ENCODE data around the gene DIS3L2. TPM values are rescaled to one million over a fixed set of nuclear protein-coding genes. Genes with fewer than 3 reads are reported as not detected.
"Not testable (repeated sequence)": the region's sequence is repeated elsewhere in the genome, so short reads cannot be mapped to it uniquely, and the experiment has no call there.

DIS3L2 gene
- total RNA-seq, 4 donors from 2014 or later, result 12.8 to 27.3 (median 16.8) TPM

GRCh38 chr2:232325324-232326273 lies 364.1 kb downstream of the DIS3L2 start:
- H3K27me3 ChIP-seq, result no peaks in the 10 kb centered on the region
- no peak for TF ChIP-seq POLR2A (IDR thresholded peaks at IDR 0.05)
- TF ChIP-seq, protein P1, sequence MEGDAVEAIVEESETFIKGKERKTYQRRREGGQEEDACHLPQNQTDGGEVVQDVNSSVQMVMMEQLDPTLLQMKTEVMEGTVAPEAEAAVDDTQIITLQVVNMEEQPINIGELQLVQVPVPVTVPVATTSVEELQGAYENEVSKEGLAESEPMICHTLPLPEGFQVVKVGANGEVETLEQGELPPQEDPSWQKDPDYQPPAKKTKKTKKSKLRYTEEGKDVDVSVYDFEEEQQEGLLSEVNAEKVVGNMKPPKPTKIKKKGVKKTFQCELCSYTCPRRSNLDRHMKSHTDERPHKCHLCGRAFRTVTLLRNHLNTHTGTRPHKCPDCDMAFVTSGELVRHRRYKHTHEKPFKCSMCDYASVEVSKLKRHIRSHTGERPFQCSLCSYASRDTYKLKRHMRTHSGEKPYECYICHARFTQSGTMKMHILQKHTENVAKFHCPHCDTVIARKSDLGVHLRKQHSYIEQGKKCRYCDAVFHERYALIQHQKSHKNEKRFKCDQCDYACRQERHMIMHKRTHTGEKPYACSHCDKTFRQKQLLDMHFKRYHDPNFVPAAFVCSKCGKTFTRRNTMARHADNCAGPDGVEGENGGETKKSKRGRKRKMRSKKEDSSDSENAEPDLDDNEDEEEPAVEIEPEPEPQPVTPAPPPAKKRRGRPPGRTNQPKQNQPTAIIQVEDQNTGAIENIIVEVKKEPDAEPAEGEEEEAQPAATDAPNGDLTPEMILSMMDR (IDR thresholded peaks at IDR 0.05 in 4 of 5, conservative IDR thresholded peaks at IDR 0.05 in 1 of 5), result peak; percentile 34 to 87 (median 66)
- H3K36me3 ChIP-seq, result no peaks in the 10 kb centered on the region
- H3K4me3 ChIP-seq, result no peak overlapping the region
- DNase-seq (peak in 1 of 2 donors; percentile 34), ATAC-seq (peak; percentile 63 to 72)
- in situ Hi-C loops (cut with MboI; ENCODE audit: low sequenced_read_pairs in 4 of 4), result loop anchor here in 2 of 4 donors (10.0 kb wide), 2 partner anchors 401 to 421 kb away; partner anchors contain the start of gene NPPC (in 1 of the 2)
- H3K4me1 ChIP-seq, result no peaks in the 10 kb centered on the region
- H3K27ac ChIP-seq, result no peak overlapping the region
- intact Hi-C loops (cut with DNase I; ENCODE audit: low total_unique reads), result loop anchor here (2.0 to 10.0 kb wide), 3 partner anchors 33 to 419 kb away; no protein-coding TSS in a partner anchor
- H3K9me3 ChIP-seq, result no peaks in the 10 kb centered on the region

- in situ Hi-C loops (cut with MboI; ENCODE audit: low sequenced_read_pairs in 4 of 4) (loop anchor here in 2 of 4 donors (10.0 kb wide), 2 partner anchors 402 to 422 kb away; partner anchors contain the start of gene NPPC (in 1 of the 2)), intact Hi-C loops (cut with DNase I; ENCODE audit: low total_unique reads) (loop anchor here (1.0 to 10.0 kb wide), 4 partner anchors 34 to 420 kb away; no protein-coding TSS in a partner anchor)
- H3K36me3 ChIP-seq, H3K4me1 ChIP-seq, H3K4me3 ChIP-seq, H3K9me3 ChIP-seq, H3K27ac ChIP-seq, H3K27me3 ChIP-seq, ATAC-seq: not testable (repeated sequence)
- peak in 1 of 2 donors; percentile 2 for DNase-seq
- TF ChIP-seq, protein P1 (IDR thresholded peaks at IDR 0.05 in 4 of 5, conservative IDR thresholded peaks at IDR 0.05 in 1 of 5), result peak in 1 of 5 experiments; percentile 31
Observed at GRCh38 chr2:232326274-232327104, 365.0 kb downstream of the DIS3L2 start.

- no peak for TF ChIP-seq POLR2A (IDR thresholded peaks at IDR 0.05)
- TF ChIP-seq, protein P1 (IDR thresholded peaks at IDR 0.05 in 4 of 5, conservative IDR thresholded peaks at IDR 0.05 in 1 of 5), result peak; percentile 60 to 86 (median 78)
- Histone ChIP-seq H3K9me3 (no peaks in the 10 kb centered on the region), H3K27ac (no peak overlapping the region), H3K4me1 (no peaks in the 10 kb centered on the region), H3K36me3 (no peaks in the 10 kb centered on the region), H3K27me3 (no peaks in the 10 kb centered on the region), H3K4me3 (no peak overlapping the region)
- no peak for ATAC-seq
- DNase-seq, result peak in 1 of 2 donors; percentile 38
- in situ Hi-C loops (cut with MboI; ENCODE audit: low sequenced_read_pairs in 4 of 4), result loop anchor here in 2 of 4 donors (10.0 kb wide), 2 partner anchors 403 to 423 kb away; partner anchors contain the start of gene NPPC (in 1 of the 2)
- intact Hi-C loops (cut with DNase I; ENCODE audit: low total_unique reads), result loop anchor here (1.0 to 10.0 kb wide), 4 partner anchors 35 to 421 kb away; no protein-coding TSS in a partner anchor
Observed at GRCh38 chr2:232327105-232328031, 365.9 kb downstream of the DIS3L2 start.

All from gastrocnemius medialis (tissue), 4 donors.